Urinary bladder (tissue), 4 donors: ENCODE measurements around the gene SRGAP3. TPM values are rescaled to one million over a fixed set of nuclear protein-coding genes. Genes with fewer than 3 reads are reported as not detected.

Experiments
- DNase-seq: peaks from one replicate; pipeline ENCODE4 v3.0.0-alpha.2; 2015; ENCODE audit errors: extremely low spot score
- H3K27ac ChIP-seq: one replicate; pipeline ENCODE4 v1.5.1; 2013; ENCODE audit warnings: low read depth, mild to moderate bottlenecking, moderate library complexity
- H3K36me3 ChIP-seq: one replicate; pipeline ENCODE4 v1.6.1; 2013; ENCODE audit warnings: mild to moderate bottlenecking, moderate library complexity; ENCODE audit not compliant: insufficient read depth
- H3K4me1 ChIP-seq: one replicate; pipeline ENCODE4 v1.6.1; 2013; ENCODE audit warnings: mild to moderate bottlenecking, moderate library complexity; ENCODE audit not compliant: insufficient read depth
- H3K4me3 ChIP-seq: one replicate; pipeline ENCODE4 v1.5.1; 2013; ENCODE audit warnings: low read depth, low read length
- WGBS: extraction: QIAGEN DNeasy Blood & Tissue Kit; methylation state at CpG from one replicate; pipeline ENCODE4 v1.1.7; 2013; 5-methylcytosine and 5-hydroxymethylcytosine counted together
- polyA plus RNA-seq: library from polyadenylated mRNA; stranded (reverse); fragments of 200-250 nt; gene quantifications from one replicate; pipeline ENCODE4 v1.2.3, GENCODE V29; 2013
- total RNA-seq: library from RNA; depleted of rRNA; stranded (reverse); fragments of >200 nt; gene quantifications from one replicate; pipeline ENCODE4 v1.2.3, GENCODE V29; 2014
- donor health status: healthy with polysubstance abuse.
- donor health status: healthy.

The SRGAP3 gene
- total and polyA plus RNA-seq, 2 donors = 3.1 to 21.4 TPM

- H3K27ac ChIP-seq = no peak overlapping the region
- H3K36me3 ChIP-seq = no peaks in the 10 kb centered on the region
- no peaks in the 10 kb centered on the region for H3K4me1 ChIP-seq
- no peak for DNase-seq
- H3K4me3 ChIP-seq = no peak overlapping the region
- 84% methylated on average over 6 of the region's 6 CpGs for WGBS
Observed at GRCh38 chr3:9276761-9277370, 27.4 kb upstream of the SRGAP3 start.

- H3K36me3 ChIP-seq = no peaks in the 10 kb centered on the region
- no peaks in the 10 kb centered on the region for H3K4me1 ChIP-seq
- no peak for DNase-seq
- WGBS = 73% methylated on average over 6 of the region's 6 CpGs
- no peak overlapping the region for H3K4me3 ChIP-seq
- H3K27ac ChIP-seq = no peak overlapping the region
Observed at GRCh38 chr3:9271903-9272302, 22.5 kb upstream of the SRGAP3 start.

GRCh38 chr3:9270704-9271103, 21.3 kb upstream of the SRGAP3 start:
- WGBS = 88% methylated on average over 4 of the region's 4 CpGs
- DNase-seq = no peak
- Histone ChIP-seq H3K4me1 (no peaks in the 10 kb centered on the region), H3K36me3 (no peaks in the 10 kb centered on the region), H3K4me3 (no peak overlapping the region), H3K27ac (no peak overlapping the region)

- 84% methylated on average over 3 of the region's 3 CpGs for WGBS
- Histone ChIP-seq H3K4me3 (no peak overlapping the region), H3K36me3 (no peaks in the 10 kb centered on the region), H3K4me1 (no peaks in the 10 kb centered on the region), H3K27ac (no peak overlapping the region)
- no peak for DNase-seq
Observed at GRCh38 chr3:9266716-9267115, 17.3 kb upstream of the SRGAP3 start.

GRCh38 chr3:9260305-9260704, 10.9 kb upstream of the SRGAP3 start:
- Histone ChIP-seq H3K4me1 (no peaks in the 10 kb centered on the region), H3K36me3 (no peaks in the 10 kb centered on the region), H3K4me3 (no peak overlapping the region), H3K27ac (no peak overlapping the region)
- 80% methylated on average over 12 of the region's 12 CpGs for WGBS
- DNase-seq = no peak

- 97% methylated on average over 2 of the region's 2 CpGs for WGBS
Observed at GRCh38 chr3:9257092-9257491, 7.6 kb upstream of the SRGAP3 start.

GRCh38 chr3:9255976-9256375, 6.5 kb upstream of the SRGAP3 start:
- DNase-seq = no peak
- 78% methylated on average over 4 of the region's 4 CpGs for WGBS
- no peaks in the 10 kb centered on the region for H3K4me1 ChIP-seq
- no peak overlapping the region for H3K27ac ChIP-seq
- no peaks in the 10 kb centered on the region for H3K36me3 ChIP-seq
- H3K4me3 ChIP-seq = no peak overlapping the region

More at GRCh38 chr3:9257092-9257491, 7.6 kb upstream of the SRGAP3 start:
- Histone ChIP-seq H3K27ac (no peak overlapping the region), H3K4me1 (no peaks in the 10 kb centered on the region), H3K36me3 (no peaks in the 10 kb centered on the region), H3K4me3 (no peak overlapping the region)
- no peak for DNase-seq

GRCh38 chr3:9254764-9255163, 5.3 kb upstream of the SRGAP3 start:
- Histone ChIP-seq H3K4me1 (no peaks in the 10 kb centered on the region), H3K27ac (no peak overlapping the region), H3K4me3 (no peak overlapping the region), H3K36me3 (no peaks in the 10 kb centered on the region)
- no peak for DNase-seq
- 64% methylated on average over 1 of the region's 1 CpG for WGBS

- Histone ChIP-seq H3K4me3 (no peak overlapping the region), H3K36me3 (no peaks in the 10 kb centered on the region), H3K4me1 (no peaks in the 10 kb centered on the region), H3K27ac (no peak overlapping the region)
- no peak for DNase-seq
- WGBS = 71% methylated on average over 7 of the region's 7 CpGs
Observed at GRCh38 chr3:9253327-9253726, 3.9 kb upstream of the SRGAP3 start.

GRCh38 chr3:9251055-9251786, 1.8 kb upstream of the SRGAP3 start:
- no peaks in the 10 kb centered on the region for H3K4me1 ChIP-seq
- DNase-seq = no peak
- H3K27ac ChIP-seq = no peak overlapping the region
- 86% methylated on average over 10 of the region's 10 CpGs for WGBS
- no peak overlapping the region for H3K4me3 ChIP-seq
- no peaks in the 10 kb centered on the region for H3K36me3 ChIP-seq

GRCh38 chr3:9250236-9250635, 790 bp upstream of the SRGAP3 start:
- no peaks in the 10 kb centered on the region for H3K36me3 ChIP-seq
- H3K4me1 ChIP-seq = no peaks in the 10 kb centered on the region
- H3K27ac ChIP-seq = no peak overlapping the region
- no peak for DNase-seq
- WGBS = 54% methylated on average over 4 of the region's 4 CpGs
- no peak overlapping the region for H3K4me3 ChIP-seq

- 24% methylated on average over 13 of the region's 13 CpGs for WGBS
- Histone ChIP-seq H3K27ac (no peak overlapping the region), H3K4me1 (no peaks in the 10 kb centered on the region), H3K36me3 (no peaks in the 10 kb centered on the region), H3K4me3 (peak overlapping the region; percentile 32)
- peak; percentile 42 for DNase-seq
Observed at GRCh38 chr3:9248522-9249271, 749 bp downstream of the SRGAP3 start.

GRCh38 chr3:9247941-9248521, 1.4 kb downstream of the SRGAP3 start:
- H3K4me3 ChIP-seq = peak overlapping the region; percentile 32
- H3K36me3 ChIP-seq = no peaks in the 10 kb centered on the region
- no peaks in the 10 kb centered on the region for H3K4me1 ChIP-seq
- no peak for DNase-seq
- WGBS = 72% methylated on average over 19 of the region's 19 CpGs
- H3K27ac ChIP-seq = no peak overlapping the region
